ENCODE measurements around the gene NOP9. TPM values are rescaled to one million over a fixed set of nuclear protein-coding genes. Genes with fewer than 3 reads are reported as not detected.

NOP9 gene
- total RNA-seq, 1 experiment from 2014 or later, result 34.0 TPM

- intact Hi-C loops (cut with micrococcal nuclease; ENCODE audit: unreplicated experiment), result loop anchor here (5.0 kb wide), 1 partner anchor 242 kb away; no protein-coding TSS in a partner anchor
- peak overlapping the region; percentile 92 for H3K4me3 ChIP-seq (ENCODE audit: low read depth, low read length, poor library complexity, severe bottlenecking)
- no peaks in the 10 kb centered on the region for H3K9me3 ChIP-seq (ENCODE audit: low read depth, low read length, poor library complexity, severe bottlenecking)
- H3K27ac ChIP-seq (ENCODE audit: low read depth, low read length, poor library complexity, severe bottlenecking), result peak overlapping the region; percentile 82
- no TSS peak for BruUV-seq (replicated peaks)
- CTCF ChIA-PET, result interaction anchor here (1.2 to 1.7 kb wide), 2 partner anchors 10 to 56 kb away, joined by 7 to 9 read pairs; partner anchors contain the start of gene TINF2
- DNase-seq (ENCODE audit: low spot score), result peak; percentile 20
- H3K4me1 ChIP-seq (ENCODE audit: insufficient read depth, low read length, poor library complexity, severe bottlenecking), result no peaks in the 10 kb centered on the region
- POLR2A ChIA-PET (ENCODE audit: low non-redundant PET), result no interaction called here
- TF ChIP-seq CTCF (conservative IDR thresholded peaks at IDR 0.05; ENCODE audit: low read depth, low read length) (no peak), EZH2 (IDR thresholded peaks at IDR 0.05; ENCODE audit: borderline replicate concordance, low read depth, low read length, poor library complexity, severe bottlenecking) (no peak)
- H3K36me3 ChIP-seq (ENCODE audit: insufficient read depth, low read length, poor library complexity, severe bottlenecking), result peaks cover 23% of the 10 kb centered on the region
- no peaks in the 10 kb centered on the region for H3K27me3 ChIP-seq (replicated peaks; ENCODE audit: insufficient read depth, low read depth, low read length, poor library complexity)
Observed at GRCh38 chr14:24298892-24299254, 777 bp upstream of the NOP9 start.

GRCh38 chr14:24300326-24300980 is 803 bp downstream of the NOP9 start:
- Histone ChIP-seq H3K27ac (ENCODE audit: low read depth, low read length, poor library complexity, severe bottlenecking) (peak overlapping the region; percentile 82), H3K4me1 (ENCODE audit: insufficient read depth, low read length, poor library complexity, severe bottlenecking) (no peaks in the 10 kb centered on the region), H3K36me3 (ENCODE audit: insufficient read depth, low read length, poor library complexity, severe bottlenecking) (peaks cover 38% of the 10 kb centered on the region), H3K4me3 (ENCODE audit: low read depth, low read length, poor library complexity, severe bottlenecking) (peak overlapping the region; percentile 92), H3K27me3 (replicated peaks; ENCODE audit: insufficient read depth, low read depth, low read length, poor library complexity) (no peaks in the 10 kb centered on the region), H3K9me3 (ENCODE audit: low read depth, low read length, poor library complexity, severe bottlenecking) (no peaks in the 10 kb centered on the region)
- intact Hi-C loops (cut with micrococcal nuclease; ENCODE audit: unreplicated experiment), result no loop called here
- TF ChIP-seq CTCF (conservative IDR thresholded peaks at IDR 0.05; ENCODE audit: low read depth, low read length) (no peak), EZH2 (IDR thresholded peaks at IDR 0.05; ENCODE audit: borderline replicate concordance, low read depth, low read length, poor library complexity, severe bottlenecking) (no peak)
- BruUV-seq (replicated peaks), result no TSS peak
- CTCF ChIA-PET, result interaction anchor here (0.8 to 1.7 kb wide), 2 partner anchors 8 to 17 kb away, joined by 3 to 7 read pairs; no protein-coding TSS in a partner anchor
- POLR2A ChIA-PET (ENCODE audit: low non-redundant PET), result interaction anchor here (0.5 to 1.1 kb wide), 3 partner anchors 9 to 314 kb away, joined by 4 read pairs; partner anchors contain the start of gene LTB4R2
- no peak for DNase-seq (ENCODE audit: low spot score)

- H3K36me3 ChIP-seq (ENCODE audit: insufficient read depth, low read length, poor library complexity, severe bottlenecking), result peaks cover 46% of the 10 kb centered on the region
- no peak for DNase-seq (ENCODE audit: low spot score)
- ChIA-PET CTCF (no interaction called here), POLR2A (ENCODE audit: low non-redundant PET) (no interaction called here)
- H3K27me3 ChIP-seq (replicated peaks; ENCODE audit: insufficient read depth, low read depth, low read length, poor library complexity), result no peaks in the 10 kb centered on the region
- H3K4me3 ChIP-seq (ENCODE audit: low read depth, low read length, poor library complexity, severe bottlenecking), result no peak overlapping the region
- no peaks in the 10 kb centered on the region for H3K9me3 ChIP-seq (ENCODE audit: low read depth, low read length, poor library complexity, severe bottlenecking)
- no peaks in the 10 kb centered on the region for H3K4me1 ChIP-seq (ENCODE audit: insufficient read depth, low read length, poor library complexity, severe bottlenecking)
- no peak for TF ChIP-seq CTCF (conservative IDR thresholded peaks at IDR 0.05; ENCODE audit: low read depth, low read length)
- no peak for TF ChIP-seq EZH2 (IDR thresholded peaks at IDR 0.05; ENCODE audit: borderline replicate concordance, low read depth, low read length, poor library complexity, severe bottlenecking)
- H3K27ac ChIP-seq (ENCODE audit: low read depth, low read length, poor library complexity, severe bottlenecking), result no peak overlapping the region
- intact Hi-C loops (cut with micrococcal nuclease; ENCODE audit: unreplicated experiment), result no loop called here
- no TSS peak for BruUV-seq (replicated peaks)
Observed at GRCh38 chr14:24304019-24304387, 4.4 kb downstream of the NOP9 start.
